Suprapubic skin (tissue), 3 donors: Measurements from ENCODE around the gene ZNF165.

ENCODE experiments used
- POLR2AphosphoS5 ChIP-seq, 3 donors: sonication (generic); formaldehyde crosslinking; IDR thresholded peaks; one replicate each; pipeline ENCODE4 v1.6.1; 2017; ENCODE audit warnings: antibody characterized with exemption in 3 of 3
- TF ChIP-seq, protein P1 (sequence below), 2 donors: fragments of 200-600 bp in 1 of 2; fragments of 450-650 bp in 1 of 2; sonication (generic) in 1 of 2; IDR thresholded peaks; one replicate each; pipeline ENCODE4 v1.5.1; 2016 to 2019; ENCODE audit warnings: antibody characterized with exemption in 2 of 2, mild to moderate bottlenecking in 1 of 2, moderate library complexity in 1 of 2

DNA sequence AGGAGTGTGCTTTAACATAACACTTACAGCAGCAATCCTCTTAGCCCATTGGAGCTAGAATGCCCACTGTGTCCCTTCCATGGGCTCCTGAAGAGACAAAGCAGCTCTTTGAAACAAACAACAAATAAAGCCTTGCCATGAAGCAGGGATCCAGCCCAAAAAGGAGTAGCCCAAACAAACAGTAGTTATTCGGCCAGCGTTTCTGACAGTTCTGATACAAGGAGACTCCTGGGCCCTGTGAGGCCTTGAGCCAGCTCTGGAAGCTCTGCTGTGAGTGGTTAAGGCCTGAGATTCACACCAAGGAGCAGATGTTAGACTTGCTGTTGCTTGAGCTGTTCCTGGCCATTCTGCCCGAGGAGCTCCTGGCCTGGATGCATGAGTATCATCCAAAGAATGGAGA is 27.1 kb downstream of the ZNF165 start:
- TF ChIP-seq POLR2AphosphoS5 (IDR thresholded peaks at IDR 0.05), result no peak
- TF ChIP-seq, protein P1, sequence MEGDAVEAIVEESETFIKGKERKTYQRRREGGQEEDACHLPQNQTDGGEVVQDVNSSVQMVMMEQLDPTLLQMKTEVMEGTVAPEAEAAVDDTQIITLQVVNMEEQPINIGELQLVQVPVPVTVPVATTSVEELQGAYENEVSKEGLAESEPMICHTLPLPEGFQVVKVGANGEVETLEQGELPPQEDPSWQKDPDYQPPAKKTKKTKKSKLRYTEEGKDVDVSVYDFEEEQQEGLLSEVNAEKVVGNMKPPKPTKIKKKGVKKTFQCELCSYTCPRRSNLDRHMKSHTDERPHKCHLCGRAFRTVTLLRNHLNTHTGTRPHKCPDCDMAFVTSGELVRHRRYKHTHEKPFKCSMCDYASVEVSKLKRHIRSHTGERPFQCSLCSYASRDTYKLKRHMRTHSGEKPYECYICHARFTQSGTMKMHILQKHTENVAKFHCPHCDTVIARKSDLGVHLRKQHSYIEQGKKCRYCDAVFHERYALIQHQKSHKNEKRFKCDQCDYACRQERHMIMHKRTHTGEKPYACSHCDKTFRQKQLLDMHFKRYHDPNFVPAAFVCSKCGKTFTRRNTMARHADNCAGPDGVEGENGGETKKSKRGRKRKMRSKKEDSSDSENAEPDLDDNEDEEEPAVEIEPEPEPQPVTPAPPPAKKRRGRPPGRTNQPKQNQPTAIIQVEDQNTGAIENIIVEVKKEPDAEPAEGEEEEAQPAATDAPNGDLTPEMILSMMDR (IDR thresholded peaks at IDR 0.05), result no peak
